H1 (cell line): ENCODE measurements around the gene PSPH.
"Not testable (repeated sequence)": the region's sequence is repeated elsewhere in the genome, so short reads cannot be mapped to it uniquely, and the experiment has no call there.

ENCODE experiments used
- ATF2 ChIP-seq: IDR thresholded peaks from 2 replicates; pipeline ENCODE4 v1.6.1; 2012; ENCODE audit warnings: low read length, inconsistent platforms
- CBX5 ChIP-seq: fragments of 300-800, 300-1000 bp; sonication (generic); IDR thresholded peaks from 2 replicates; pipeline ENCODE4 v1.7.1; 2016; ENCODE audit warnings: antibody characterized with exemption, low read length, low read depth
- EP300 ChIP-seq, 2 experiments: IDR thresholded peaks; 1 replicate in 1 of 2; 2 replicates in 1 of 2; pipeline ENCODE4 v1.6.1; 2011 to 2012; ENCODE audit warnings: low read depth in 2 of 2, low read length in 2 of 2, mild to moderate bottlenecking in 2 of 2, borderline replicate concordance in 1 of 2, inconsistent platforms in 1 of 2, moderate library complexity in 1 of 2
- KDM1A ChIP-seq: fragments of 200-600, 300-600 bp; sonication (generic); IDR thresholded peaks from 2 replicates; pipeline ENCODE4 v1.7.1; 2016; ENCODE audit warnings: mild to moderate bottlenecking, low read length, borderline replicate concordance
- POLR2A ChIP-seq, 2 experiments: IDR thresholded peaks; 1 replicate in 1 of 2; 2 replicates in 1 of 2; pipeline ENCODE4 v1.6.1; 2011; ENCODE audit warnings: low read depth in 2 of 2, low read length in 2 of 2, mild to moderate bottlenecking in 2 of 2; ENCODE audit errors: control extremely low read depth in 1 of 2
- SIN3A ChIP-seq, 2 experiments: IDR thresholded peaks in 1 of 2; conservative IDR thresholded peaks in 1 of 2; 2 replicates each; pipeline ENCODE4 v1.6.1; 2011 to 2012; ENCODE audit warnings: low read length in 2 of 2, improper control_type of control experiment in 1 of 2, low read depth in 1 of 2, mild to moderate bottlenecking in 1 of 2
- SRF ChIP-seq: IDR thresholded peaks from 2 replicates; pipeline ENCODE4 v1.6.1; 2011; ENCODE audit warnings: mild to moderate bottlenecking, low read depth, low read length, moderate library complexity
- TAF1 ChIP-seq: IDR thresholded peaks from 2 replicates; pipeline ENCODE4 v1.6.1; 2011; ENCODE audit warnings: mild to moderate bottlenecking, low read depth, low read length
- TF ChIP-seq, protein P1 (sequence below), 3 experiments: IDR thresholded peaks; 1 replicate in 2 of 3; 2 replicates in 1 of 3; pipeline versions ENCODE4 v1.5.1 to v1.6.1; 2011; ENCODE audit warnings: low read length in 3 of 3, mild to moderate bottlenecking in 3 of 3, inconsistent platforms in 2 of 3, low read depth in 1 of 3, moderate library complexity in 1 of 3; ENCODE audit not compliant: insufficient read depth in 1 of 3; ENCODE audit errors: control extremely low read depth in 1 of 3

DNA sequence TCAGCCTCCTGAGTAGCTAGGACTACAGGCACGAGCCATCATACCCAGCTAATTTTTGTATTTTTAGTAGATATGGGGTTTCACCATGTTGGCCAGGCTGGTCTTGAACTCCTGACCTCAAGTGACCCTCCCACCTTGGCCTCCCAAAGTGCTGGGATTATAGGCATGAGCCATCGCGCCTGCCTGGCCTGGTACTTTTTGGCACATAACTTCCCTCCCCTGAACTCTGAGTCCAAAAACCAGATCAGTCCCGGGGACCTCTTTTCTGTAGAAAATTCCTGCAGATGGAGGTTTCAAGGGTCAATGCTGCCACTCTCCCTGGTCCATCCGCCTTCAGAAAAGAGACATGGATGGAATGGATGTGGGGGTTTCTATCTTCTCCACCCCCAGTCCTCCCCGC lies 41.1 kb upstream of the PSPH start:
- TF ChIP-seq KDM1A; EP300 (IDR thresholded peaks at IDR 0.05; ENCODE audit: borderline replicate concordance in 1 of 2, low read depth in 2 of 2, low read length in 2 of 2); SIN3A (conservative IDR thresholded peaks at IDR 0.05 in 1 of 2, IDR thresholded peaks at IDR 0.05 in 1 of 2; ENCODE audit: low read depth in 1 of 2, low read length in 2 of 2); SRF; POLR2A (IDR thresholded peaks at IDR 0.05; ENCODE audit: control extremely low read depth in 1 of 2, low read depth in 2 of 2, low read length in 2 of 2); CBX5; ATF2; TAF1: not testable (repeated sequence)
- TF ChIP-seq, protein P1, sequence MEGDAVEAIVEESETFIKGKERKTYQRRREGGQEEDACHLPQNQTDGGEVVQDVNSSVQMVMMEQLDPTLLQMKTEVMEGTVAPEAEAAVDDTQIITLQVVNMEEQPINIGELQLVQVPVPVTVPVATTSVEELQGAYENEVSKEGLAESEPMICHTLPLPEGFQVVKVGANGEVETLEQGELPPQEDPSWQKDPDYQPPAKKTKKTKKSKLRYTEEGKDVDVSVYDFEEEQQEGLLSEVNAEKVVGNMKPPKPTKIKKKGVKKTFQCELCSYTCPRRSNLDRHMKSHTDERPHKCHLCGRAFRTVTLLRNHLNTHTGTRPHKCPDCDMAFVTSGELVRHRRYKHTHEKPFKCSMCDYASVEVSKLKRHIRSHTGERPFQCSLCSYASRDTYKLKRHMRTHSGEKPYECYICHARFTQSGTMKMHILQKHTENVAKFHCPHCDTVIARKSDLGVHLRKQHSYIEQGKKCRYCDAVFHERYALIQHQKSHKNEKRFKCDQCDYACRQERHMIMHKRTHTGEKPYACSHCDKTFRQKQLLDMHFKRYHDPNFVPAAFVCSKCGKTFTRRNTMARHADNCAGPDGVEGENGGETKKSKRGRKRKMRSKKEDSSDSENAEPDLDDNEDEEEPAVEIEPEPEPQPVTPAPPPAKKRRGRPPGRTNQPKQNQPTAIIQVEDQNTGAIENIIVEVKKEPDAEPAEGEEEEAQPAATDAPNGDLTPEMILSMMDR (IDR thresholded peaks at IDR 0.05; ENCODE audit: control extremely low read depth in 1 of 3, insufficient read depth in 1 of 3, low read depth in 1 of 3, low read length in 3 of 3): not testable (repeated sequence)
